NCI-H446 (cell line): ENCODE data around the gene GPC3.

ENCODE experiments used
- DNase-seq, 2 experiments: peaks; one replicate each; lab custom pipeline; 2025; lab: John Stamatoyannopoulos, UW

Gene GPC3

GRCh38 chrX:133968109-133968508 is 17.3 kb downstream of the GPC3 start:
- no peak for DNase-seq

- no peak for DNase-seq
Observed at GRCh38 chrX:133966199-133966598, 19.2 kb downstream of the GPC3 start.

- DNase-seq, result no peak
Observed at GRCh38 chrX:133965321-133965720, 20.1 kb downstream of the GPC3 start.

- no peak for DNase-seq
Observed at GRCh38 chrX:133961046-133961445, 24.3 kb downstream of the GPC3 start.

GRCh38 chrX:133959972-133960371 is 25.4 kb downstream of the GPC3 start:
- no peak for DNase-seq

GRCh38 chrX:133958997-133959688 is 26.3 kb downstream of the GPC3 start:
- no peak for DNase-seq

- DNase-seq, result no peak
Observed at GRCh38 chrX:133956570-133957340, 28.6 kb downstream of the GPC3 start.

- DNase-seq, result no peak
Observed at GRCh38 chrX:133953785-133954355, 31.5 kb downstream of the GPC3 start.

GRCh38 chrX:133953078-133953477 is 32.3 kb downstream of the GPC3 start:
- DNase-seq, result no peak

GRCh38 chrX:133951098-133951497 is 34.3 kb downstream of the GPC3 start:
- no peak for DNase-seq

GRCh38 chrX:133950214-133950613 is 35.2 kb downstream of the GPC3 start:
- no peak for DNase-seq

- no peak for DNase-seq
Observed at GRCh38 chrX:133948895-133949294, 36.5 kb downstream of the GPC3 start.

GRCh38 chrX:133947996-133948395 is 37.4 kb downstream of the GPC3 start:
- DNase-seq, result no peak

GRCh38 chrX:133947022-133947421 is 38.4 kb downstream of the GPC3 start:
- no peak for DNase-seq

GRCh38 chrX:133943507-133943906 is 41.9 kb downstream of the GPC3 start:
- no peak for DNase-seq

GRCh38 chrX:133939655-133940302 is 45.6 kb downstream of the GPC3 start:
- DNase-seq, result no peak

GRCh38 chrX:133938530-133938929 is 46.9 kb downstream of the GPC3 start:
- no peak for DNase-seq

GRCh38 chrX:133937022-133937421 is 48.4 kb downstream of the GPC3 start:
- DNase-seq, result no peak

GRCh38 chrX:133935076-133935475 is 50.3 kb downstream of the GPC3 start:
- no peak for DNase-seq

- DNase-seq, result no peak
Observed at GRCh38 chrX:133933316-133933715, 52.1 kb downstream of the GPC3 start.

GRCh38 chrX:133929836-133930464 is 55.4 kb downstream of the GPC3 start:
- no peak for DNase-seq

GRCh38 chrX:133928365-133928764 is 57.0 kb downstream of the GPC3 start:
- no peak for DNase-seq
